ENCODE measurements around the gene CRTC1.
A peak's percentile ranks its signal among the peaks of the same experiment; 100 is the strongest.

Gene CRTC1, protein sequence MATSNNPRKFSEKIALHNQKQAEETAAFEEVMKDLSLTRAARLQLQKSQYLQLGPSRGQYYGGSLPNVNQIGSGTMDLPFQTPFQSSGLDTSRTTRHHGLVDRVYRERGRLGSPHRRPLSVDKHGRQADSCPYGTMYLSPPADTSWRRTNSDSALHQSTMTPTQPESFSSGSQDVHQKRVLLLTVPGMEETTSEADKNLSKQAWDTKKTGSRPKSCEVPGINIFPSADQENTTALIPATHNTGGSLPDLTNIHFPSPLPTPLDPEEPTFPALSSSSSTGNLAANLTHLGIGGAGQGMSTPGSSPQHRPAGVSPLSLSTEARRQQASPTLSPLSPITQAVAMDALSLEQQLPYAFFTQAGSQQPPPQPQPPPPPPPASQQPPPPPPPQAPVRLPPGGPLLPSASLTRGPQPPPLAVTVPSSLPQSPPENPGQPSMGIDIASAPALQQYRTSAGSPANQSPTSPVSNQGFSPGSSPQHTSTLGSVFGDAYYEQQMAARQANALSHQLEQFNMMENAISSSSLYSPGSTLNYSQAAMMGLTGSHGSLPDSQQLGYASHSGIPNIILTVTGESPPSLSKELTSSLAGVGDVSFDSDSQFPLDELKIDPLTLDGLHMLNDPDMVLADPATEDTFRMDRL
- total RNA-seq: 18.9 to 33.9 (median 20.1) reads per million in 3 donors

DNA sequence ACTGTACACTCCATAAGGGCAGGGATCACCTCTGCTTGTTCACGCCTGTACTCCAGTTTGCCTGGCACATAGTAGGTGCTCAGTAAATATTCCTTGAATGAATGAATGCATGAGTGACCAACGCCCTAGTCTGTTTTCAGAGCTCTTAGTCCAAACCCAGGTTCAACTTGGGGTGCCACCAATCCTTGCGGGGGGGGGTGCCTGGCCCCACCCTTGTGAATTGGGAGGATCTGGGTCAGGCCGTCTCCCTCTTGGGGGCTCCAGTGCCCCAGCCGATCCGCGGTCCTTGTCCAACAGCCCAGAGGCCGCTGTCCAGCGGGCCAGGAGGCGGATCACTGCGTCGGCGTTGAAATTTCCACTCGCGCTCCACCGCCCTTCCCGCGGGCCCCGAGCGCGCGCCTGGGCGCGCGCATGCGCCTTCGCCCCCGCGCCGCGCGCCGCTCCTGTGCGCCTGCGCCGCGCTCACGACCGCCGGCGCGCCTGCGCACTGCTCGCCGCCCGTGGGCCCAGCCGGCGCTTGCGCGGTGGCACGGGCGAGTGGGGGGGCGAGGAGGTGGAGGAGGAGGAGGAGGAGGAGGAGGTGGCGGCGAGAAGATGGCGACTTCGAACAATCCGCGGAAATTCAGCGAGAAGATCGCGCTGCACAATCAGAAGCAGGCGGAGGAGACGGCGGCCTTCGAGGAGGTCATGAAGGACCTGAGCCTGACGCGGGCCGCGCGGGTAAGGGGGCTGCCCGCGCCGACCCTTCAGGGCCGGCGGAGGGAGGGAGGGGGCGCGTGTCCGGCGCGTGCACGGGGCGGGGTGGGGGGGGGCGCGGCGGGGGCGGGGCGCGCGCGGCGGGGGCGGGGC is at the start of gene CRTC1:
TSS of gene CRTC1 (plus strand) at position 572 of the 849 bp plus-strand sequence. CDS start at position 595, 23 bp downstream.
- Histone ChIP-seq H3K27me3 (replicated peaks; ENCODE audit: control insufficient read depth, insufficient read depth, low read length, poor library complexity, severe bottlenecking) (no peaks in the 10 kb centered on the region), H3K27ac (ENCODE audit: insufficient read depth, low read length, poor library complexity, severe bottlenecking) (peak within 1 kb of the TSS; percentile 68), H3K36me3 (ENCODE audit: control insufficient read depth, insufficient read depth, low read length) (no peaks in the 10 kb centered on the region), H3K4me1 (ENCODE audit: control insufficient read depth, insufficient read depth, low read length, poor library complexity, severe bottlenecking) (peaks cover 16% of the 10 kb centered on the region), H3K4me3 (ENCODE audit: insufficient read depth, low read depth, low read length, poor library complexity, severe bottlenecking) (peak within 1 kb of the TSS; percentile 72), H3K9me3 (ENCODE audit: control insufficient read depth, low read length) (no peaks in the 10 kb centered on the region)
- peak; percentile 88 to 90 (median 89) for DNase-seq

DNA sequence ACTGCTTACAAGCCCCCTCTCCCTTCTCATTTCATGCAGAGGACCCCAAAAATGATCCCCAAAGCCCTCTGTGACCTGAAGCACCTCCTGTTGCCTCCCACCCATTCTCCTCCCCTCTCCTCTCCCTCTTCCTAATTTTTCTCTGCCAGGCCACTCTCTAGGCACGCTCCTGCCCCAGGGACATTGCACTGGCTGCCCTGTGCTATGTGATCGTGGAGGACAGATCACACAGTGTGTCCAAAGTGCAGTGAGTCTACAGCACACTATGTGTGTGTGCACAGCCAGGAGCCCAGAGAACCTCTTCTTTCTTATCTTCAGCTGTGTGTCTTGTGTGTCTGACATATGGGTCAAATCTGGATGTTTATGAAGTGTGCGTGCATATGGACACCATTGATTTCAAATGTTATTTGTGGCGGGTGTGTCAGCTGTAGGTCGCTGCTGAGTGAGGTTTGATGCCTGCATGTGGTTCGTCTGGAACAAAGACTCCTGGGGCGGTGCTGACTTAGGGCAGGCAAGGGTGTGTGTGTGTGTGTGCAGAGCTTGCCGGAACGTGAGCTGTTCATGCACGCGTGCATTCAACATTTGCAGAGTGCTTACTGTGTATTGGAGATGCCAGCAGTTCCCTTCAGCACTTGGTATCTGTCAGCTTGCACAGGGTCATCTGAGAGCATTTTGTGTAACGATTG is 48.7 kb upstream of the CRTC1 start:
- Histone ChIP-seq H3K27ac (ENCODE audit: insufficient read depth, low read length, poor library complexity, severe bottlenecking) (no peak overlapping the region), H3K4me1 (ENCODE audit: control insufficient read depth, insufficient read depth, low read length, poor library complexity, severe bottlenecking) (peaks cover 7% of the 10 kb centered on the region), H3K27me3 (replicated peaks; ENCODE audit: control insufficient read depth, insufficient read depth, low read length, poor library complexity, severe bottlenecking) (no peaks in the 10 kb centered on the region), H3K9me3 (ENCODE audit: control insufficient read depth, low read length) (no peaks in the 10 kb centered on the region), H3K36me3 (ENCODE audit: control insufficient read depth, insufficient read depth, low read length) (no peaks in the 10 kb centered on the region), H3K4me3 (ENCODE audit: insufficient read depth, low read depth, low read length, poor library complexity, severe bottlenecking) (no peak overlapping the region)
- DNase-seq: no peak

DNA sequence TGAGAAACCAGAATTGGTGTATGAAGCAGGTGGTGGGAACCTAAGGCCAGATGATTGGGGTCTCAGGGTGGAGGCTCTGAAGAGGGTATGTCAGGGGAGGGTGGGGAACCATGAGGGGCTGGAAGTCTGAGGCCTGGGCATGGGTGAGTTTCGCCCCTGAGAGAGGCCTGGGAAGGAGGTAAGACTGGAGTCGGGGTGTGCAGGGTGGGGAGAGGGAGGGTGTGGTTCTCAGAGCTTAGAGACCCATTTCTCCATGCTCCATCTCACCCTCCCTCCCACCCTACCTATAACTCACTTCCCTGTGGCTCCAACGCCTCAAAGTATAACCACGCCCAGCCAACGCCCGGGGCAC is 47.7 kb upstream of the CRTC1 start:
- Histone ChIP-seq H3K4me1 (ENCODE audit: control insufficient read depth, insufficient read depth, low read length, poor library complexity, severe bottlenecking) (peaks cover 7% of the 10 kb centered on the region), H3K4me3 (ENCODE audit: insufficient read depth, low read depth, low read length, poor library complexity, severe bottlenecking) (no peak overlapping the region), H3K36me3 (ENCODE audit: control insufficient read depth, insufficient read depth, low read length) (no peaks in the 10 kb centered on the region), H3K27me3 (replicated peaks; ENCODE audit: control insufficient read depth, insufficient read depth, low read length, poor library complexity, severe bottlenecking) (no peaks in the 10 kb centered on the region), H3K9me3 (ENCODE audit: control insufficient read depth, low read length) (no peaks in the 10 kb centered on the region), H3K27ac (ENCODE audit: insufficient read depth, low read length, poor library complexity, severe bottlenecking) (no peak overlapping the region)
- DNase-seq: no peak

DNA sequence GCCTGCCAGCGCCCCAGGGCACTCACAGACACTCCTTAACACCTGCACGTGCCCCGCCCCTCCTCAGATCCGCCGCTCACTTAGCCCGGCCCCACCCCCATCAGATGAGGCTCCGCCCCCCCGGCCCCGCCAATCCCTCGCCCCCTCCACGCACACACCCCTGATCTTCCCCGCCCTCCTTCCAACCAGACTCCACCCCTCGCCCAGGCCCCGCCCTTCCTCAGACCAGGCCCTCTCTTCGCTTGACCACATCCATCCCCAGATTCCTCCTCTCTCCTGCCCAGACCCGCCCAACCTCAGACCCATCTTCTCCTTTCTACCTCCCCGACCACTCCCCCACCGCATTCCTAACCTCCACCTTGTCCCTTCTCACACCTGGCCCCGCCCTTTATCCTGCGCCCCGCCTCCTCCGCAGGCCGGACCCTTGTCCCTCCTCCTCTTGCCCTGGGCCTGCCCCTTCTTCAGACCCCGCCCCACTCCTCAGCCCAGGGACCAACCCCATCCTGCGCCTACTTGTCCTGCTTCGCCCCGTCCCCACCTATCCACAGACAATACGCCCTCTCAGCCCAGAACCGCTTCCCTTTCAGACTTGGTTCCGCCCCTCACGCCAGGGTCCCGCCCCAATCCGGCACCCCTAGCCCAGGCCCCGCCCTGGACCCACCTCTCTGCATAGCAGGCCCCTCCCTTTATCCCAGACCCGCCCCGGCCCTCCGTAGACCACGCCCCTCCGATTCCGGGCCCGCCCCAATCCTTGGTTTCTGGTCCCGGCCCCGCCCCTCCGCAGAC is 47.1 kb upstream of the CRTC1 start:
- H3K27ac ChIP-seq (ENCODE audit: insufficient read depth, low read length, poor library complexity, severe bottlenecking): peak overlapping the region; percentile 66
- no peaks in the 10 kb centered on the region for H3K27me3 ChIP-seq (replicated peaks; ENCODE audit: control insufficient read depth, insufficient read depth, low read length, poor library complexity, severe bottlenecking)

DNA sequence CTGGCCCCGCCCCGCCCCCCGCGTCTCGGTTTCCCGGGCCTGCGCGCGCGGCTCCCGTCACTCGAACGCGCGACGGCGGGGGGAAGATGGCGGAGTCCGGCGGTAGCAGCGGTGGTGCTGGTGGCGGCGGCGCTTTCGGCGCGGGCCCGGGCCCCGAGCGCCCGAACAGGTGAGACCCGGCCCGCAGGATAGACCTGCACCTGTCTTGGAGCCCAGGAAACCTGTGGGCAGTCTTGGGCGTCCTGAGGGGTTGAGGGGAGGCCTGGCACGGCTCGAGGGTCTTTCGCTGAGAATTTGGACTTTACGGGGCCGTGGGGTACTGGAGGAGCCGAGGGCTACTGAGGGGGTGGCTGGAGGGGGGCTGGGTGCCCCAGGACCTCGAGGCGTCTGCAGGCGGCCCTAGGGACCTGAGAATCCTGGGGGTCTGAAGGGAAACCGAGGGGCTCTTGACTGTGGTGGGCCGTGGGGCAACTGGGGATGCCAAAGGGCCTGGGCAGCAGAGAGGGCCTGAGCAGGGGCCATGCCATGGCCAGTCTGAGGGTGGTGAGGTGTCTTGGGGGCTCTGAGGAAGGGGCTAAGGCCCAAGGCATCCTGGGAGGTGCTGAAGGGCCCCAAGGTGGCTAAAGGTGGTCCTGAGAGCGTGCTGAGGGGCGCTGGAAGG is 46.4 kb upstream of the CRTC1 start, which contains the start of gene KLHL26:
TSS of gene KLHL26 (plus strand) at position 60 of the 661 bp plus-strand sequence. CDS start at position 87, 27 bp downstream.
- Histone ChIP-seq H3K4me3 (ENCODE audit: insufficient read depth, low read depth, low read length, poor library complexity, severe bottlenecking) (peak within 1 kb of the TSS; percentile 67), H3K27ac (ENCODE audit: insufficient read depth, low read length, poor library complexity, severe bottlenecking) (peak within 1 kb of the TSS; percentile 79), H3K27me3 (replicated peaks; ENCODE audit: control insufficient read depth, insufficient read depth, low read length, poor library complexity, severe bottlenecking) (no peaks in the 10 kb centered on the region), H3K9me3 (ENCODE audit: control insufficient read depth, low read length) (no peaks in the 10 kb centered on the region), H3K4me1 (ENCODE audit: control insufficient read depth, insufficient read depth, low read length, poor library complexity, severe bottlenecking) (peaks cover 7% of the 10 kb centered on the region), H3K36me3 (ENCODE audit: control insufficient read depth, insufficient read depth, low read length) (no peaks in the 10 kb centered on the region)
- no peak for DNase-seq

More for the DNA sequence above, 47.1 kb upstream of the CRTC1 start:
- DNase-seq: peak; percentile 99 to 100 (median 99)
- H3K9me3 ChIP-seq (ENCODE audit: control insufficient read depth, low read length): no peaks in the 10 kb centered on the region
- no peaks in the 10 kb centered on the region for H3K36me3 ChIP-seq (ENCODE audit: control insufficient read depth, insufficient read depth, low read length)
- H3K4me3 ChIP-seq (ENCODE audit: insufficient read depth, low read depth, low read length, poor library complexity, severe bottlenecking): peak overlapping the region; percentile 67
- H3K4me1 ChIP-seq (ENCODE audit: control insufficient read depth, insufficient read depth, low read length, poor library complexity, severe bottlenecking): peaks cover 7% of the 10 kb centered on the region

DNA sequence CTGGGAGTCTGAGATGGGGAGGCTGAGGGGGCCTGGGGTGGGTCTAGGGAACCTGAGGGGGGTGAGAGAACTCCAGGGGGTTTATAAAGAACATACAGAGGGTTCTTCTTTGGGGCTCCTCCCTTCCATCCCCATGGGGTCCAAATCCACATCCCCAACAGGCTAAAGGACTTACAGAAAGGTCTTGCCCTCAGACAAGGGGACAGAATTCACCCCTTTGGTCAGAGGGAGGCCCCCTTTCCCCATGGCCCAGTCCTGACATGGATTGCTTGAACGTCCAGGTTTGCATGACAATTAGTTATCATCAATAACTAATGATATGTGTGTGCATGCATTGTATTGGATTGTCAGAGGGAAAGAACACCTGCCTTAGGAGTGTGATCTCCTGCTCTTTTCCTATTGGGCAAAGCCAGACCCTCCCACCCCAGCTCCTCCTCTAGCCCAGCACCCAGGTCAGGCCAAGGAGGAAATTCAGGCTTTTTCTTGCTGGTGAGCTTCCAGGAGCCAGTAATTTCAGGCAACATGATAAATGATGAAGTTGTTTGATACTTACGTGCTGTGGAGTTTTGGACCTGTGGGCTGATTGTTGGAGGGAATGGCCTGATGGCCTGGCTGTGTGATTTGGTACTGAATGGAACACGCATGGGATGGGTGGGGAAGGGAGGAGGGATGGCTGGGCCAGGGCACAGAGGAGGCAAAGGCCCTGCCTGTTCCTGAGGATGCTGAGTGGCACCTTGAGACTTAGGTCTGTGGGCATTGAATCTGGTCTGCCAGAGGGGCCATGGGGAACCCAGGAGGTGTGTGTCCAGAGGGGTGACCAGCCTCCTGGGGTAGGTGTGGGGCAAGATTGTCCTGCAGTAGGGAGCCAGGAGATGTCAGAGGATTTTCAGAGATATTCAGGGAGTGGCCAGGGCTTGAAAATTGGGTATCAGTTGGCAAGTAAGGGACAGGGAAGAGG is 45.5 kb upstream of the CRTC1 start:
- H3K4me1 ChIP-seq (ENCODE audit: control insufficient read depth, insufficient read depth, low read length, poor library complexity, severe bottlenecking): peaks cover 7% of the 10 kb centered on the region
- peak overlapping the region; percentile 79 for H3K27ac ChIP-seq (ENCODE audit: insufficient read depth, low read length, poor library complexity, severe bottlenecking)
- no peaks in the 10 kb centered on the region for H3K27me3 ChIP-seq (replicated peaks; ENCODE audit: control insufficient read depth, insufficient read depth, low read length, poor library complexity, severe bottlenecking)
- DNase-seq: no peak
- H3K9me3 ChIP-seq (ENCODE audit: control insufficient read depth, low read length): no peaks in the 10 kb centered on the region
- peak overlapping the region; percentile 67 for H3K4me3 ChIP-seq (ENCODE audit: insufficient read depth, low read depth, low read length, poor library complexity, severe bottlenecking)
- no peaks in the 10 kb centered on the region for H3K36me3 ChIP-seq (ENCODE audit: control insufficient read depth, insufficient read depth, low read length)

DNA sequence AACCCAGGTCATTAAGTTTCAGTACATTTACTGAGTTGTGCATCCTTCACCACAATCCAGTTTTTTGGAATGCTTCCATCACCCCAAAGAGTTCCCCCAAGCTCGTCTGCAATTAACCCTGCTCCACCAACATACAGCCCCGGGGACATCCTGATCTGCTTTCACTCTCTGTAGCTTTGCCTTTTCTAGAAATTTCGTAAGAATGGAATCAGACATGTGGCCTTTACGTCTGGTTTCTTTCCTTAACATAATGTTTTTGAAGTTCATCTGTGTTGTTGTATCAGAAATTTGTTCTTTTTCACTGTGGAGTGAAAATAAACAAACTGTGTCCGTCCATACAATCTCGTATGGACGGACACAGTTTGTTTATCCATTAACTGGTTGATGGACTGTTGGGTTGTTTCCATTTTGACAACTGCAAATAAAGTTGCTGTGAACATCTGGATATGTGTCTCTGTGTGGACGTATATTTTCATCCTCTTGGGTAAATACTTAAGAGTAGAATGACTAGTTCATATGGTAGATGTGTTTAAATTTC is 43.7 kb upstream of the CRTC1 start:
- DNase-seq: no peak
- Histone ChIP-seq H3K36me3 (ENCODE audit: control insufficient read depth, insufficient read depth, low read length) (no peaks in the 10 kb centered on the region), H3K27ac (ENCODE audit: insufficient read depth, low read length, poor library complexity, severe bottlenecking) (no peak overlapping the region)

More for the DNA sequence above, 43.7 kb upstream of the CRTC1 start:
- Histone ChIP-seq H3K4me1 (ENCODE audit: control insufficient read depth, insufficient read depth, low read length, poor library complexity, severe bottlenecking) (peaks cover 7% of the 10 kb centered on the region), H3K9me3 (ENCODE audit: control insufficient read depth, low read length) (no peaks in the 10 kb centered on the region), H3K4me3 (ENCODE audit: insufficient read depth, low read depth, low read length, poor library complexity, severe bottlenecking) (no peak overlapping the region), H3K27me3 (replicated peaks; ENCODE audit: control insufficient read depth, insufficient read depth, low read length, poor library complexity, severe bottlenecking) (no peaks in the 10 kb centered on the region)

All from effector memory CD4-positive, alpha-beta T cell (primary cell).